Small intestine (tissue), 7 donors: ENCODE data around the gene MGAT4B. TPM values are rescaled to one million over a fixed set of nuclear protein-coding genes. Genes with fewer than 3 reads are reported as not detected.

Experiments used
- DNase-seq, 2 donors: peaks; one replicate each; pipeline versions ENCODE4 v3.0.0 to v3.0.0-alpha.2; 2013
- FAIRE-seq: peaks from 2 replicates; lab custom pipeline; 2012; peaks lifted over from hg19 to GRCh38; lab: Jason Lieb, UNC
- H3K27ac ChIP-seq, 3 donors: one replicate each; pipeline ENCODE4 v1.5.1; 2013; ENCODE audit warnings: low read length in 2 of 3, mild to moderate bottlenecking in 2 of 3, control low read depth in 1 of 3, inconsistent platforms in 1 of 3, low read depth in 1 of 3, moderate library complexity in 1 of 3
- H3K27me3 ChIP-seq, 3 donors: one replicate each; pipeline ENCODE4 v1.6.1; 2013; ENCODE audit warnings: low read length in 3 of 3, inconsistent platforms in 1 of 3; ENCODE audit not compliant: control insufficient read depth in 3 of 3, insufficient read depth in 3 of 3
- H3K36me3 ChIP-seq, 3 donors: one replicate each; pipeline ENCODE4 v1.6.1; 2013; ENCODE audit warnings: low read length in 3 of 3, inconsistent platforms in 1 of 3, low read depth in 1 of 3, mild to moderate bottlenecking in 1 of 3, moderate library complexity in 1 of 3; ENCODE audit not compliant: control insufficient read depth in 3 of 3, insufficient read depth in 2 of 3
- H3K4me1 ChIP-seq, 3 donors: one replicate each; pipeline ENCODE4 v1.6.1; 2013; ENCODE audit warnings: low read length in 2 of 3, inconsistent platforms in 1 of 3, low read depth in 1 of 3, mild to moderate bottlenecking in 1 of 3, moderate library complexity in 1 of 3; ENCODE audit not compliant: control insufficient read depth in 3 of 3, insufficient read depth in 2 of 3
- H3K4me3 ChIP-seq, 3 donors: one replicate each; pipeline ENCODE4 v1.5.1; 2013; ENCODE audit warnings: low read length in 3 of 3, control low read depth in 1 of 3, inconsistent platforms in 1 of 3, low read depth in 1 of 3, mild to moderate bottlenecking in 1 of 3, moderate library complexity in 1 of 3
- H3K9me3 ChIP-seq, 2 donors: one replicate each; pipeline ENCODE4 v1.6.1; 2013; ENCODE audit warnings: low read depth in 1 of 2, low read length in 1 of 2; ENCODE audit not compliant: control insufficient read depth in 2 of 2, insufficient read depth in 1 of 2
- WGBS, 3 donors: extraction: QIAGEN DNeasy Blood & Tissue Kit; methylation state at CpG; one replicate each; pipeline ENCODE4 v1.1.7; 2013; 5-methylcytosine and 5-hydroxymethylcytosine counted together
- polyA plus RNA-seq, 4 donors: library from polyadenylated mRNA; stranded (reverse) in 3 of 4; unstranded in 1 of 4; fragments of 200-250 nt in 3 of 4; fragments of 120-200 nt in 1 of 4; gene quantifications; one replicate each; pipeline versions ENCODE4 v1.2.1 to v1.2.3, GENCODE V29; 2013
- donor health status: healthy with polysubstance abuse.
- donor health status: control.
- donor health status: control.
- donor health status: Bipolar disorder and iron deficiency.
- donor health status: healthy.

Gene MGAT4B
- polyA plus RNA-seq, 4 donors, result 180 to 661 (median 401) TPM

DNA sequence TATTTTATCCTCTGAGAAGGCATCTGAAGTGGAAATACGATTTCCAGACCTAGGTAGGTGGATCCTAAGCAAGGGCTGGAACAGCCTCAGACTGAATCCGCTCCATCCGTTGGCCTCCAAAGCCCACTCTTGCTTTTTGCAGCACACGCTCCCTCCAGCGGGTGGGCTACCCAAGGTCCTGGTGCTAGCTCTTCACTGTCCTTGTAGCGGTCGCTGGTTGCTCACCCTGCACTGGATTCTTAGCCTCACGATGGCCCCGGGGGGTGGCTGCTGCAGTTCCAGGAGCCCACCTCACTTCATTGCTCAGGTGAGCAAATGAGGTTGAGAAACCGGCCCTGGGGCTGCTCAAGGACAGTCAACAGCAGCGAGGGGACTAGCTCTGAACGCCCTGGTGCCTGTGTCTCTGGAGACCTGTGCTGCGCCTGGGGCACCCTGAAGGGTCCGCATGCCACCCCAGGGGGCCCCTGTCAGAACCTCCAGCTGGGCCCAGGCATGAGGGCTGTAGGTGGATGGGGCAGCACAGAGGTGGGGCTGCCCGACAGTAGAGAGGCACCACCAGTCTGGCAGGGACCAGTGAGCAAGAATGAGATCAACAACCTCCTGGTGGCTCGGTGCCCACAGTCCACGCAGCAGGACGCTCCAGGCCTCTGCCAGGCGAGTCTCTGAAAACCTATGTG lies 4.3 kb downstream of the MGAT4B start:
- Histone ChIP-seq H3K4me3 (no peak overlapping the region), H3K9me3 (no peaks in the 10 kb centered on the region), H3K4me1 (peaks cover 0 to 33% (median 7%) of the 10 kb centered on the region in 3 donors), H3K27ac (peak overlapping the region in 1 of 3 donors; percentile 88), H3K36me3 (peaks cover 11 to 77% (median 21%) of the 10 kb centered on the region in 3 donors), H3K27me3 (no peaks in the 10 kb centered on the region)
- no peak for FAIRE-seq
- WGBS, 3 donors, result 73 to 85% (median 84%) methylated on average over 19 of the region's 19 CpGs
- DNase-seq, result no peak

- DNase-seq, result peak; percentile 62 to 83
- Histone ChIP-seq H3K36me3 (peaks cover 11 to 85% (median 21%) of the 10 kb centered on the region in 3 donors), H3K4me3 (no peak overlapping the region), H3K27me3 (no peaks in the 10 kb centered on the region), H3K27ac (peak overlapping the region in 1 of 3 donors; percentile 11), H3K9me3 (no peaks in the 10 kb centered on the region), H3K4me1 (peaks cover 0 to 37% (median 7%) of the 10 kb centered on the region in 3 donors)
- FAIRE-seq, result no peak
- 65 to 67% (median 66%) methylated on average over 61 to 67 of the region's 67 CpGs for WGBS, 3 donors
Observed at GRCh38 chr5:179801304-179802206, 5.1 kb downstream of the MGAT4B start.

DNA sequence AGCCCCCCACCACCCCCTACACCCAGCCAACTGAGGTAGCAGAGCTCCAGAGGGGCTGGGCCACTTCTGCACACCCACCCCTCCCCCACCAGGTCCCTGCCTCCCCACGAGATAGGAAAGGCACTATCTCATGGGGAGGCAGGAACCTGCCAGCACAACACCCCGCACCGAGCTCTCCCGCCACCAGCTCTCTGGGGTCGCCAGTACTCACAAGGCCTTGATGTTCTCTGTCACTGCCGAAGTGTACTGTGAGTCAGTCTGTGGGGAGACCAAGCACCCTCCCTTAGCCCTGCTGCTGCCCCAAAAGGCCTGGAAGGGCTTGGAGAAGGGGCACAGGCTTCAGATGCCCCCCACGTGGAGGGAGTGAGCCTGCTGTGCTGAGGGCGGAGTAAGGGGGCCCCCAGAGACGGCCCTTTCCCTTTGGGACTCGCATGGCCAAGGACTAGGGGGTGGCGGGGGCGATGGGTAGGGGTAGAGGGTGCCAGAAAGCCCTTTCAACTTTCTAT lies 5.9 kb downstream of the MGAT4B start:
- no peak for DNase-seq
- 80 to 84% (median 81%) methylated on average over 12 of the region's 12 CpGs for WGBS, 3 donors

DNA sequence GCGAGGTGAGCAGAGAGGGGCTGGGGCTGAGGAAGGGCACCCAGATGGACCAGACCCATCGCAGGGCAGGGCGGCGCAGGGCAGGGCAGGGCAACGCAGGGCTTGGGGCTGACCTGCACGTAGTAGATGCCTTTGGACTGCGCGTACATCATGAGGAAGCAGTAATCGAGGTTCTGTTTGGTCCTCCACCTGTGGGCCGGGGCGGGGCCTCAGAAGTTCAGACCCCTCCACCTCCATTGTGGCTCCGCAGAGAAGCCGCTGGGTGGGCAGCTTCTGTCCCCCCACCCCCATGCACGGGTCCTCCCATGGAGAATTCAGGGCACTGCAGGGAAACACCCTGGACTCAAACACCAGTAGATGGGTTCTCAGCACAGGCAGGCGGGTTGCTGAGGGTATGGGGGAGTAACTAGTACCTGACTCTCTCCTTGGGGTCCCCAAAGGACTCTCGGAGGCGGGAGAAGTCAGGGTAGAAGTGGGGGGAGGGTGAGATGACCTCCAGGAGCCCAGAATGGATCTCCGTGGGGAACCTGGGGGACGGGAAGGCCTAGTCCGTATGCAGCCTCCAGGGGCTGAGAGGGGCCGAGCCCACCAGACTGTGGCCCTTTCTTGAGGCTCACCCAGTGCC lies 6.5 kb downstream of the MGAT4B start:
- DNase-seq, result no peak
- 89 to 94% (median 91%) methylated on average over 19 to 21 of the region's 21 CpGs for WGBS, 3 donors
- Histone ChIP-seq H3K4me3 (no peak overlapping the region), H3K27ac (no peak overlapping the region), H3K4me1 (peaks cover 0 to 37% (median 6%) of the 10 kb centered on the region in 3 donors), H3K36me3 (peaks cover 11 to 84% (median 21%) of the 10 kb centered on the region in 3 donors), H3K9me3 (no peaks in the 10 kb centered on the region), H3K27me3 (no peaks in the 10 kb centered on the region)
- FAIRE-seq, result no peak

More for the DNA sequence above, 5.9 kb downstream of the MGAT4B start:
- FAIRE-seq, result no peak
- Histone ChIP-seq H3K27me3 (no peaks in the 10 kb centered on the region), H3K4me3 (no peak overlapping the region), H3K9me3 (no peaks in the 10 kb centered on the region), H3K4me1 (peaks cover 0 to 38% (median 7%) of the 10 kb centered on the region in 3 donors), H3K36me3 (peaks cover 11 to 86% (median 21%) of the 10 kb centered on the region in 3 donors), H3K27ac (no peak overlapping the region)

GRCh38 chr5:179799644-179799973 lies 7.1 kb downstream of the MGAT4B start:
- DNase-seq (no peak), FAIRE-seq (no peak)
- WGBS, 3 donors, result 80 to 87% (median 83%) methylated on average over 5 of the region's 5 CpGs

DNA sequence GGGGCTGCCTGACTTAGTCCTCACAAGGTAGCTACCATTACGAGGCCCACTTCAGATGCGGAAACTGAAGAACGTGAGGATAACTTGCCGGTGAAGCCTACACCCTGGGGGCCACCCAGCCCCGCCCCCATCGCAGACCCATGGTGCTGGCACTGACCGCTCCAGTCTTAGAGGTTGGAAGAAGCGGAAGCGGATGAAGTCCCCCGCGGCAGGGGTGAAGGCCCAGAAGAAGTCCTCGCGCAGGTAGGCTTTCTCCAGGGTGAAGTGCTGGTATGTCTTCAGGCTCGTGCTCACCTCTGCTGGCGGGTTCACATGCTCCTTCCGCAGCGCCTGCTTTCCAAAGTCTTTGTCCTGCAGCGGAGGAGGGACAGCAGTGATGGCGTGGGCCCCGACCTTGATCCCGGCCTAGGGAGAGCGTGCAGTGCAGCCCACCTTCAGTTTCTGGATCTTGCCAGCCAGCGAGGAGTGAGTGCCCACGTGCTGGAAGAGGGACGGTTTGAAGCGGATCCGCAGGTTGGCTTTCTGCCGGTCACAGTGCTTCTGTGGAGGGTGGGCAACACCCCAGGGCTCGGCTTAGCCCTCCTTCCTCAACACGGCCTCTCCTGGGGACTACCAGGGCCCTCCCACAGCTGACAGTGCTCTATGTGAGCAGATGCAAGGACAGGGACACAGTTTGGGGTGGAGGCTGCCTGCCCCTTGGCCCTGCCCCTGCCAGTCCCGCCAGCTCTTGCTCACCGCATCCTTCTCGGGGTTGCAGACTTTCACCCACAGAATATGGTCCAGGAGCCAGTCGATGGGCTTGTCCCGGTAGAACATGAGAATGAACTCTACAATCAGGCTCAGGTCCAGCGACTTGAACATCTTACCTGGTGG lies 7.7 kb downstream of the MGAT4B start:
- peaks cover 0 to 36% (median 5%) of the 10 kb centered on the region in 3 donors for H3K4me1 ChIP-seq

More at GRCh38 chr5:179799644-179799973, 7.1 kb downstream of the MGAT4B start:
- H3K9me3 ChIP-seq, result no peaks in the 10 kb centered on the region
- H3K36me3 ChIP-seq, result peaks cover 11 to 79% (median 21%) of the 10 kb centered on the region in 3 donors
- H3K4me3 ChIP-seq, result no peak overlapping the region
- no peaks in the 10 kb centered on the region for H3K27me3 ChIP-seq
- peaks cover 0 to 37% (median 2%) of the 10 kb centered on the region in 3 donors for H3K4me1 ChIP-seq
- no peak overlapping the region for H3K27ac ChIP-seq

DNA sequence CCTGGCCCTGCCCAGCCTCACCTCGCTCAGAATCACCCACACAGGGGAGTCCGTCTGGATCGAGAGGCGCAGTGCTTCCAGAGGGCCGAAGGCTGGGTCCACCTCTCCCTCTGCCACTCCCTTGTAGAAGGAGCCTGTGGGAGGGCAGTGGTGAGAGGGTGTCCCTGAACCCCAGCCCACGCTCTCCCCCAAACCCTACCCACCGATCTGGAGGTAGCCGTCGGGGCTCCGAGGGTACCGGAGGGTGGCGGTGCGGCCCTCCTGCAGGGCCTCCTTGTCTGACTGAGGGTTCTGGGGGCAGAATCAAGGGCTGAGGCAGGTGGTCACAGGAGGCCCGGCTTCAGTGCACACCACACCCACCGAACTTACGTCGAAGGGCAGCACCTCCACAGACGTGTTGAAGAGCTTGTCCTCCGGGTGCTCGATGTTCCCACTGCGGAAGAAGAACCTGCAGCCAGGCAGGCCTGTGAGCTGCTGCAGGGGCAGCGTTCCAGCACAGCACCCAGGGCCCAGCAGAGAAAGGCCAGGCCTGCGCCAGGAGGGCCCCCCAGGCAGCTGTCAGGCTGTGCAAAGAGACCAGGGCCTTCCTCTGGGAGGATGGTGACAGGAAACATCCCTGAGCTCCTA lies 8.4 kb downstream of the MGAT4B start:
- Histone ChIP-seq H3K36me3 (peaks cover 11 to 73% (median 21%) of the 10 kb centered on the region in 3 donors), H3K4me3 (no peak overlapping the region), H3K27ac (no peak overlapping the region), H3K9me3 (no peaks in the 10 kb centered on the region), H3K27me3 (no peaks in the 10 kb centered on the region), H3K4me1 (peaks cover 0 to 30% (median 5%) of the 10 kb centered on the region in 3 donors)
- 92 to 97% (median 95%) methylated on average over 23 of the region's 23 CpGs for WGBS, 3 donors
- FAIRE-seq, result no peak
- no peak for DNase-seq

More for the DNA sequence above, 7.7 kb downstream of the MGAT4B start:
- no peak for FAIRE-seq
- Histone ChIP-seq H3K36me3 (peaks cover 11 to 79% (median 21%) of the 10 kb centered on the region in 3 donors), H3K9me3 (no peaks in the 10 kb centered on the region), H3K27ac (no peak overlapping the region), H3K4me3 (no peak overlapping the region), H3K27me3 (no peaks in the 10 kb centered on the region)
- DNase-seq, result no peak
- WGBS, 3 donors, result 92 to 96% (median 95%) methylated on average over 35 to 36 of the region's 36 CpGs
